Measurements from ENCODE around the gene SLC35F2. TPM values are rescaled to one million over a fixed set of nuclear protein-coding genes. Genes with fewer than 3 reads are reported as not detected.

Gene SLC35F2
- total and polyA plus RNA-seq, 2 of the 8 experiments (the other 6 are each of a cell fraction or from before 2014, with no cell fraction given), result 15.1 to 29.7 TPM

GRCh38 chr11:107770551-107770951 lies 88.0 kb downstream of the SLC35F2 start:
- Histone ChIP-seq H2BK15ac (ENCODE audit: low read length) (no peak overlapping the region), H3K4me2 (ENCODE audit: insufficient read depth in 1 of 2, low read depth in 2 of 2, low read length in 2 of 2) (no peak overlapping the region), H3K4me3 (ENCODE audit: extremely low read depth in 1 of 4, insufficient read depth in 2 of 4, low read depth in 3 of 4, low read length in 4 of 4) (no peak overlapping the region), H2AFZ (ENCODE audit: low read length) (no peak overlapping the region), H4K20me1 (replicated peaks in 1 of 2; ENCODE audit: control insufficient read depth in 1 of 2, insufficient read depth in 2 of 2, low read length in 2 of 2) (no peaks in the 10 kb centered on the region), H3K9ac (replicated peaks in 1 of 4; ENCODE audit: extremely low read depth in 1 of 4, low read depth in 3 of 4, low read length in 3 of 4) (no peak overlapping the region), H3K18ac (ENCODE audit: extremely low read depth, low read length) (no peak overlapping the region), H4K8ac (ENCODE audit: extremely low read depth, insufficient read depth, low read length) (no peak overlapping the region), H3K27ac (ENCODE audit: low read depth, low read length) (no peak overlapping the region), H2BK12ac (ENCODE audit: low read depth, low read length) (no peak overlapping the region), H3K56ac (replicated peaks; ENCODE audit: insufficient read length, low read depth, low read length) (no peak overlapping the region), H3K79me1 (ENCODE audit: low read depth, low read length) (no peaks in the 10 kb centered on the region), H3K23me2 (ENCODE audit: low read depth, low read length) (no peaks in the 10 kb centered on the region), H3K4ac (replicated peaks; ENCODE audit: insufficient read length, low read depth, low read length) (no peak overlapping the region), H3K79me2 (ENCODE audit: control insufficient read depth in 1 of 2, insufficient read depth in 2 of 2, low read length in 2 of 2) (no peaks in the 10 kb centered on the region), H3K23ac (ENCODE audit: insufficient read length) (no peak overlapping the region), H3K14ac (ENCODE audit: insufficient read length) (no peak overlapping the region), H3K36me3 (ENCODE audit: control insufficient read depth in 2 of 4, insufficient read depth in 4 of 4, low read length in 3 of 4) (no peaks in the 10 kb centered on the region), H2BK20ac (ENCODE audit: low read length) (no peak overlapping the region), H3K27me3 (replicated peaks in 1 of 4; ENCODE audit: control insufficient read depth in 3 of 4, extremely low read depth in 1 of 4, insufficient read depth in 3 of 4, low read length in 3 of 4) (no peaks in the 10 kb centered on the region), H3K4me1 (replicated peaks in 1 of 4; ENCODE audit: control insufficient read depth in 3 of 4, insufficient read depth in 4 of 4, low read length in 3 of 4) (no peaks in the 10 kb centered on the region), H4K5ac (ENCODE audit: insufficient read length, low read depth, low read length) (no peak overlapping the region), H3K9me3 (ENCODE audit: insufficient read depth in 2 of 2, low read depth in 1 of 2, low read length in 1 of 2) (no peaks in the 10 kb centered on the region), H2BK120ac (replicated peaks; ENCODE audit: low read depth, low read length) (no peak overlapping the region), H2AK5ac (ENCODE audit: low read depth, low read length) (no peak overlapping the region), H4K91ac (replicated peaks; ENCODE audit: insufficient read length, low read length) (no peak overlapping the region), H2BK5ac (ENCODE audit: low read depth, low read length) (no peak overlapping the region)
- POLR2A ChIA-PET (ENCODE audit: partially characterized antibody), result interaction anchor here (1.3 kb wide), 1 partner anchor 29 kb away, joined by 3 read pairs; no protein-coding TSS in a partner anchor
- CTCF ChIA-PET (ENCODE audit: partially characterized antibody), result interaction anchor here (0.6 to 8.2 kb wide), 28 partner anchors 9 to 222 kb away, joined by 3 to 88 read pairs (median 4); partner anchors contain the start of gene ALKBH8
- WGBS, 2 experiments (ENCODE audit: extremely low coverage in 1 of 2, insufficient coverage in 1 of 2, insufficient read length in 1 of 2, insufficient replicate concordance in 2 of 2, low coverage in 1 of 2, low lambda C conversion rate in 2 of 2, missing lambda C conversion rate in 1 of 2), result 80% methylated on average over 3 of the region's 3 CpGs; no CpG with 5 or more reads in 1 of the 2 experiments
- FAIRE-seq, result no peak
- DNase-seq (ENCODE audit: low read depth in 1 of 2, low spot score in 2 of 2), result peak in 1 of 2 experiments; percentile 29
- no peak for TF ChIP-seq SAP30 (IDR thresholded peaks at IDR 0.05; ENCODE audit: insufficient read depth, insufficient replicate concordance, low read length)
- TF ChIP-seq, protein P1, sequence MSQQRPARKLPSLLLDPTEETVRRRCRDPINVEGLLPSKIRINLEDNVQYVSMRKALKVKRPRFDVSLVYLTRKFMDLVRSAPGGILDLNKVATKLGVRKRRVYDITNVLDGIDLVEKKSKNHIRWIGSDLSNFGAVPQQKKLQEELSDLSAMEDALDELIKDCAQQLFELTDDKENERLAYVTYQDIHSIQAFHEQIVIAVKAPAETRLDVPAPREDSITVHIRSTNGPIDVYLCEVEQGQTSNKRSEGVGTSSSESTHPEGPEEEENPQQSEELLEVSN (IDR thresholded peaks at IDR 0.05), result no peak
- TF ChIP-seq TEAD4 (IDR thresholded peaks at IDR 0.05; ENCODE audit: low read depth, low read length), result no peak
- no peak for TF ChIP-seq FOSL1 (IDR thresholded peaks at IDR 0.05; ENCODE audit: insufficient read depth, low read depth, low read length)
- TF ChIP-seq KDM1A (IDR thresholded peaks at IDR 0.05; ENCODE audit: borderline replicate concordance, low read length), result no peak
- TF ChIP-seq CEBPB (IDR thresholded peaks at IDR 0.05; ENCODE audit: low read depth, low read length), result no peak
- TF ChIP-seq PHF8 (conservative IDR thresholded peaks at IDR 0.05; ENCODE audit: low read depth, low read length), result no peak
- TF ChIP-seq CBX5 (IDR thresholded peaks at IDR 0.05; ENCODE audit: low read depth, low read length), result no peak
- TF ChIP-seq CHD2 (IDR thresholded peaks at IDR 0.05; ENCODE audit: low read length), result no peak

All from H1 (cell line).